Neural progenitor cell (in vitro differentiated cells): ENCODE results near the gene AFF2. TPM values are rescaled to one million over a fixed set of nuclear protein-coding genes. Genes with fewer than 3 reads are reported as not detected.

Source experiments
- DNase-seq: peaks from one replicate; pipeline ENCODE4 v3.0.0-alpha.2; 2016; ENCODE audit warnings: low spot score
- H2AFZ ChIP-seq: fragments of 200-600 bp; sonication (generic); replicated peaks from 2 replicates; pipeline ENCODE4 v1.6.1; 2016; ENCODE audit warnings: antibody characterized with exemption
- H3F3A ChIP-seq: fragments of 200-600 bp; sonication (generic); 2 replicates; pipeline ENCODE4 v1.6.1; 2016; ENCODE audit warnings: antibody characterized with exemption, low read depth
- H3K27ac ChIP-seq: fragments of 200-600 bp; sonication (generic); 2 replicates; pipeline ENCODE4 v1.5.1; 2016; ENCODE audit warnings: mild to moderate bottlenecking
- H3K27me3 ChIP-seq: fragments of 200-600 bp; sonication (generic); 2 replicates; pipeline ENCODE4 v1.6.1; 2016; ENCODE audit warnings: mild to moderate bottlenecking, moderate library complexity
- H3K36me3 ChIP-seq: fragments of 200-600 bp; sonication (generic); 2 replicates; pipeline ENCODE4 v1.5.1; 2016
- H3K4me1 ChIP-seq: fragments of 200-600 bp; sonication (generic); 2 replicates; pipeline ENCODE4 v1.6.1; 2016; ENCODE audit warnings: mixed run types
- H3K4me2 ChIP-seq: fragments of 200-600 bp; sonication (generic); 2 replicates; pipeline ENCODE4 v1.6.1; 2016
- H3K4me3 ChIP-seq: fragments of 200-600 bp; sonication (generic); 2 replicates; pipeline ENCODE4 v1.5.1; 2016
- H3K79me2 ChIP-seq: fragments of 200-600 bp; sonication (generic); 2 replicates; pipeline ENCODE4 v1.6.1; 2016; ENCODE audit warnings: low read depth
- H3K9ac ChIP-seq: fragments of 200-600 bp; sonication (generic); 2 replicates; pipeline ENCODE4 v1.6.1; 2016
- H3K9me3 ChIP-seq: fragments of 200-600 bp; sonication (generic); 2 replicates; pipeline ENCODE4 v1.5.1; 2016; ENCODE audit warnings: low read depth
- H4K20me1 ChIP-seq: fragments of 200-600 bp; sonication (generic); 2 replicates; pipeline ENCODE4 v1.6.1; 2016; ENCODE audit warnings: low read depth
- H3K27ac Mint-ChIP-seq: 3 replicates; pipeline ENCODE4 v1.8.0; 2021; ENCODE audit warnings: mixed read lengths
- H3K27me3 Mint-ChIP-seq: 2 replicates; pipeline ENCODE4 v1.8.0; 2022; ENCODE audit warnings: low read depth, mild to moderate bottlenecking, inconsistent platforms, moderate library complexity, mixed read lengths; ENCODE audit not compliant: insufficient read depth
- H3K36me3 Mint-ChIP-seq: 3 replicates; pipeline ENCODE4 v1.8.0; 2021; ENCODE audit warnings: mixed read lengths
- H3K4me1 Mint-ChIP-seq: 3 replicates; pipeline ENCODE4 v1.8.0; 2021; ENCODE audit warnings: mixed read lengths
- H3K4me3 Mint-ChIP-seq: 3 replicates; pipeline ENCODE4 v1.8.0; 2021; ENCODE audit warnings: mild to moderate bottlenecking, moderate library complexity, mixed read lengths
- H3K9me3 Mint-ChIP-seq: 3 replicates; pipeline ENCODE4 v1.8.0; 2020; ENCODE audit warnings: mixed read lengths
- CTCF ChIP-seq: fragments of 200-600 bp; sonication (generic); IDR thresholded peaks from 2 replicates; pipeline ENCODE4 v1.5.1; 2017; ENCODE audit warnings: antibody characterized with exemption, mild to moderate bottlenecking
- EZH2 ChIP-seq: fragments of 200-600 bp; sonication (generic); IDR thresholded peaks from 2 replicates; pipeline ENCODE4 v1.6.1; 2017; ENCODE audit warnings: antibody characterized with exemption, mild to moderate bottlenecking, moderate library complexity
- EZH2phosphoT487 ChIP-seq: fragments of 200-600 bp; sonication (generic); IDR thresholded peaks from 2 replicates; pipeline ENCODE4 v1.6.1; 2017; ENCODE audit warnings: antibody characterized with exemption
- total RNA-seq: library from RNA; depleted of rRNA; stranded (reverse); fragments of >200 nt; gene quantifications from 2 replicates; pipeline ENCODE4 v1.2.3, GENCODE V29; 2015; ENCODE audit warnings: low replicate concordance

Gene AFF2
- total RNA-seq, 1 donor from 2014 or later, result 13.5 TPM

GRCh38 chrX:148552775-148553174 is 52.4 kb downstream of the AFF2 start:
- H3K9me3 ChIP-seq, result no peaks in the 10 kb centered on the region
- H3K27me3 Mint-ChIP-seq, result no peaks in the 10 kb centered on the region
- no peak overlapping the region for H3K9ac ChIP-seq
- no peak overlapping the region for H3K4me2 ChIP-seq
- no peak for DNase-seq
- no peaks in the 10 kb centered on the region for H3K36me3 ChIP-seq
- no peak overlapping the region for H3K27ac ChIP-seq
- H2AFZ ChIP-seq, result no peak overlapping the region
- no peak for TF ChIP-seq EZH2
- peak; percentile 42 for TF ChIP-seq CTCF
- H3K79me2 ChIP-seq, result no peaks in the 10 kb centered on the region
- peaks cover 8% of the 10 kb centered on the region for H3K4me1 Mint-ChIP-seq
- no peaks in the 10 kb centered on the region for H4K20me1 ChIP-seq
- peaks cover 5% of the 10 kb centered on the region for H3K4me1 ChIP-seq
- no peaks in the 10 kb centered on the region for H3F3A ChIP-seq
- H3K36me3 Mint-ChIP-seq, result no peaks in the 10 kb centered on the region
- H3K4me3 Mint-ChIP-seq, result no peak overlapping the region
- no peaks in the 10 kb centered on the region for H3K27me3 ChIP-seq
- no peak overlapping the region for H3K27ac Mint-ChIP-seq
- peaks cover 2% of the 10 kb centered on the region for H3K9me3 Mint-ChIP-seq
- no peak overlapping the region for H3K4me3 ChIP-seq

- no peaks in the 10 kb centered on the region for H3K27me3 Mint-ChIP-seq
- no peak overlapping the region for H3K4me3 Mint-ChIP-seq
- H3K9me3 Mint-ChIP-seq, result peaks cover 2% of the 10 kb centered on the region
- H3K27ac Mint-ChIP-seq, result no peak overlapping the region
- DNase-seq, result peak; percentile 32
- Histone ChIP-seq H3F3A (no peaks in the 10 kb centered on the region), H2AFZ (no peak overlapping the region), H3K27me3 (no peaks in the 10 kb centered on the region), H4K20me1 (no peaks in the 10 kb centered on the region), H3K4me1 (peaks cover 5% of the 10 kb centered on the region), H3K9me3 (peaks cover 3% of the 10 kb centered on the region), H3K27ac (no peak overlapping the region), H3K79me2 (no peaks in the 10 kb centered on the region), H3K36me3 (no peaks in the 10 kb centered on the region), H3K4me2 (no peak overlapping the region), H3K9ac (no peak overlapping the region), H3K4me3 (no peak overlapping the region)
- H3K4me1 Mint-ChIP-seq, result peaks cover 8% of the 10 kb centered on the region
- no peak for TF ChIP-seq CTCF
- no peak for TF ChIP-seq EZH2
- no peak for TF ChIP-seq EZH2phosphoT487
- no peaks in the 10 kb centered on the region for H3K36me3 Mint-ChIP-seq
These were observed 54.7 kb downstream of the AFF2 start for GRCh38 chrX:148555101-148555500.

DNA sequence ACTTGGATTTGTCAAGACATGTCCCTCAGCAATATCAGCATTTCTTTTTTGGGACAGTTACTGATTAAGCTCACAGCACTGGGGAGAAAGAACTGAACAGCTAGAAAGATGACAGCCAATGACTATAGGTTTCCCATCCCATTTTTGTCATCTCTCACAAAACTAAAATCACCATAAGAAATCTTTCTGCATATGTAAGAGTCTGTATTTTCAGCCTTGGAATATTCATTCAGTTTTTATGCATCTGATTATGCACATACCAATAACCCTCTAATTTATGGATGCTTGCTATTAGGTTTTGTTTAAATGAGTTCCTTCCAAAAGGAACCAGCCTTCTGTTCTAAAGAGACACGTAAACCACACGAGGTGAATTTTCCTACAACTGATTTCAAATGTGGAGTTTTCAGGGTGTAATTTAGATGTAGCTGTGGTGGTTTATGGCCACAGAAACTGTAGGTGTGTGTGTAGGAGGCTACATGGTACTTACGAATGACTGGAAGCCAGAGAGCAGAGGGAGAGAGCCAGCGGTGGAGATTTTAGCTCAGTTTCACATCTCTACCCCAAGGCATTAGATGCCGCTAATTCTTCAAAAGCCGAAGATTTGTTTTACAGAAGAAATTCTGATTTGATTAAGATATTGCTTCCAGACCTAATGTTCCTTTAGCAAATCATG is 55.3 kb downstream of the AFF2 start:
- no peak for DNase-seq
- Histone ChIP-seq H4K20me1 (no peaks in the 10 kb centered on the region), H3K27ac (no peak overlapping the region), H2AFZ (no peak overlapping the region), H3K36me3 (no peaks in the 10 kb centered on the region), H3K4me3 (no peak overlapping the region), H3K27me3 (no peaks in the 10 kb centered on the region), H3K9me3 (peaks cover 5% of the 10 kb centered on the region), H3K79me2 (no peaks in the 10 kb centered on the region), H3K9ac (no peak overlapping the region), H3K4me2 (no peak overlapping the region), H3F3A (no peaks in the 10 kb centered on the region), H3K4me1 (peaks cover 5% of the 10 kb centered on the region)
- Mint-ChIP-seq H3K27me3 (no peaks in the 10 kb centered on the region), H3K27ac (no peak overlapping the region), H3K9me3 (peaks cover 6% of the 10 kb centered on the region), H3K4me1 (peaks cover 8% of the 10 kb centered on the region), H3K4me3 (no peak overlapping the region), H3K36me3 (no peaks in the 10 kb centered on the region)
- no peak for TF ChIP-seq EZH2
- no peak for TF ChIP-seq CTCF
- no peak for TF ChIP-seq EZH2phosphoT487
